Thyroid gland (tissue), 4 donors: Measurements from ENCODE around the gene LRRC38.

Experiments used
- POLR2A ChIP-seq, 2 donors: fragments of 450-650 bp; IDR thresholded peaks; one replicate each; pipeline ENCODE4 v1.6.1; 2017; ENCODE audit warnings: antibody characterized with exemption in 2 of 2, mild to moderate bottlenecking in 2 of 2, moderate library complexity in 1 of 2
- TF ChIP-seq, protein P1 (sequence below), 6 experiments: fragments of 200-600 bp in 3 of 6; fragments of 450-650 bp in 3 of 6; sonication (generic) in 3 of 6; IDR thresholded peaks; one replicate each; pipeline ENCODE4 v1.5.1; 2016 to 2019; ENCODE audit warnings: antibody characterized with exemption in 6 of 6, mild to moderate bottlenecking in 2 of 6, inconsistent platforms in 1 of 6, moderate library complexity in 1 of 6

DNA sequence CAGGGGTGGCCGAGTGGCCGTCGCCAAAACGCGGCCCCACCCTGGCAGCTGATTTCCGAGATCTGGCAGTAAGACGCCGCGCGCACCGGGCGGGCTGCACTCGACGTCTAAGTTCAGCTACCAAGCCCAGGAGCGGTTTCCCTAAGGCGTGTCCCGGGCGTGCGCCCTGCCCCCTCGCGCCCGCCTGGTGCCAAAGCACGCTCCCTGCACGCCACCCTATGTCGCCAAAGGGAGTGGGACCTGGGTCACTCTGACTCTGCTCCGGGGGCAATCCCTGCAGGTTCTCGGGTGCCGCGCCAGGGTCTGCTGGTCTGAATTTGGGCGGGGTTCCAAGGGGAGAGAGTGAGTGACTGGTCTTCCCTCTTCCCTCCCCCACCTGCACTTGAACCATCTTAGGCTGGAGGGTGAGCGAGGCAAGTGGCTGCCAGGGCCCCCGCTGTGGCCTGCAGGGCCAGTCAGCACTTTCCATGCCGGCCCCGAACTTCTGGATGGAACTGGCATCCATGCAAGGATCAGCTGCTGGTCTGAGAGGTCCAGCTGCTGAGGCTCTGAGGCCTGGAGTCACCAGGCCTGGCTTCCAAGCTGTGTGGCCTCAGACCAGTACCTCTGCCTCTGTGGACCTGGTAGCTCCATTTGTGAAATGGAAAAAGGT, at the start of gene LRRC38:
- TF ChIP-seq, protein P1, sequence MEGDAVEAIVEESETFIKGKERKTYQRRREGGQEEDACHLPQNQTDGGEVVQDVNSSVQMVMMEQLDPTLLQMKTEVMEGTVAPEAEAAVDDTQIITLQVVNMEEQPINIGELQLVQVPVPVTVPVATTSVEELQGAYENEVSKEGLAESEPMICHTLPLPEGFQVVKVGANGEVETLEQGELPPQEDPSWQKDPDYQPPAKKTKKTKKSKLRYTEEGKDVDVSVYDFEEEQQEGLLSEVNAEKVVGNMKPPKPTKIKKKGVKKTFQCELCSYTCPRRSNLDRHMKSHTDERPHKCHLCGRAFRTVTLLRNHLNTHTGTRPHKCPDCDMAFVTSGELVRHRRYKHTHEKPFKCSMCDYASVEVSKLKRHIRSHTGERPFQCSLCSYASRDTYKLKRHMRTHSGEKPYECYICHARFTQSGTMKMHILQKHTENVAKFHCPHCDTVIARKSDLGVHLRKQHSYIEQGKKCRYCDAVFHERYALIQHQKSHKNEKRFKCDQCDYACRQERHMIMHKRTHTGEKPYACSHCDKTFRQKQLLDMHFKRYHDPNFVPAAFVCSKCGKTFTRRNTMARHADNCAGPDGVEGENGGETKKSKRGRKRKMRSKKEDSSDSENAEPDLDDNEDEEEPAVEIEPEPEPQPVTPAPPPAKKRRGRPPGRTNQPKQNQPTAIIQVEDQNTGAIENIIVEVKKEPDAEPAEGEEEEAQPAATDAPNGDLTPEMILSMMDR (IDR thresholded peaks at IDR 0.05): no peak
- no peak for TF ChIP-seq POLR2A (IDR thresholded peaks at IDR 0.05)
